Lung (tissue), 12 donors: Measurements from ENCODE around the gene MAP3K12. TPM values are rescaled to one million over a fixed set of nuclear protein-coding genes. Genes with fewer than 3 reads are reported as not detected.

Experiments used
- ATAC-seq: fragments of 200-7000 bp; cut with Tn5 transposase; one replicate; pipeline ENCODE4 v1.9.1; 2020; ENCODE audit warnings: moderate number of reproducible peaks; ENCODE audit not compliant: insufficient read depth, low FRiP score
- DNase-seq, 3 donors: peaks; one replicate each; pipeline ENCODE4 v3.0.0-alpha.2; 2013 to 2017
- H3K27ac ChIP-seq, 2 donors: one replicate each; pipeline ENCODE4 v1.5.1; 2013; ENCODE audit warnings: mild to moderate bottlenecking in 2 of 2, moderate library complexity in 2 of 2, control low read depth in 1 of 2, inconsistent platforms in 1 of 2, low read depth in 1 of 2, low read length in 1 of 2
- H3K27me3 ChIP-seq, 3 donors: one replicate each; pipeline ENCODE4 v1.5.1; 2013; ENCODE audit warnings: low read length in 2 of 3; ENCODE audit not compliant: control insufficient read depth in 3 of 3, insufficient read depth in 3 of 3
- H3K36me3 ChIP-seq, 4 donors: one replicate each; pipeline ENCODE4 v1.5.1; 2013; ENCODE audit warnings: low read length in 4 of 4, mild to moderate bottlenecking in 1 of 4, moderate library complexity in 1 of 4; ENCODE audit not compliant: control insufficient read depth in 4 of 4, insufficient read depth in 4 of 4
- H3K4me1 ChIP-seq, 5 donors: one replicate each; pipeline ENCODE4 v1.5.1; 2013; ENCODE audit warnings: low read length in 5 of 5, mild to moderate bottlenecking in 2 of 5, moderate library complexity in 1 of 5; ENCODE audit not compliant: control insufficient read depth in 5 of 5, insufficient read depth in 5 of 5
- H3K4me3 ChIP-seq: one replicate; pipeline ENCODE4 v1.5.1; 2013; ENCODE audit warnings: mild to moderate bottlenecking, control low read depth, moderate library complexity
- H3K9ac ChIP-seq, 2 donors: one replicate each; pipeline ENCODE4 v1.5.1; 2013; ENCODE audit warnings: low read length in 2 of 2, control low read depth in 1 of 2; ENCODE audit not compliant: insufficient read depth in 1 of 2
- H3K9me3 ChIP-seq, 4 donors: one replicate each; pipeline ENCODE4 v1.5.1; 2013; ENCODE audit warnings: low read length in 3 of 4, mild to moderate bottlenecking in 1 of 4, moderate library complexity in 1 of 4; ENCODE audit not compliant: control insufficient read depth in 4 of 4, insufficient read depth in 3 of 4
- CTCF ChIP-seq: IDR thresholded peaks from 2 replicates; pipeline ENCODE4 v1.5.1; 2012; ENCODE audit warnings: mild to moderate bottlenecking; ENCODE audit errors: control extremely low read depth, extremely low read depth
- WGBS, 2 donors: extraction: QIAGEN DNeasy Blood & Tissue Kit; methylation state at CpG; one replicate each; pipeline ENCODE4 v1.1.7; 2013; 5-methylcytosine and 5-hydroxymethylcytosine counted together
- polyA plus RNA-seq, 2 donors: library from polyadenylated mRNA; stranded (reverse); fragments of 200-250 nt; gene quantifications; one replicate each; pipeline ENCODE4 v1.2.1, GENCODE V29; 2013
- total RNA-seq, 2 donors: library from RNA; depleted of rRNA in 1 of 2; stranded (reverse); fragments of >200 nt in 1 of 2; gene quantifications; one replicate each; pipeline ENCODE4 v1.2.1, GENCODE V29; 2014 to 2021
- donor health status: control.
- donor health status: control.
- donor health status: Bipolar disorder and iron deficiency.
- donor health status: healthy.
- donor health status: DM: yes; HTN: yes; CAD: no.

Gene MAP3K12
- total and polyA plus RNA-seq, 4 donors: 13.4 to 25.4 (median 20.1) TPM

- Histone ChIP-seq H3K9me3 (no peaks in the 10 kb centered on the region), H3K36me3 (peaks cover 29 to 45% (median 35%) of the 10 kb centered on the region in 4 donors), H3K9ac (peak overlapping the region in 1 of 2 donors; percentile 98), H3K27me3 (no peaks in the 10 kb centered on the region), H3K27ac (no peak overlapping the region), H3K4me1 (peaks cover 0 to 17% (median 12%) of the 10 kb centered on the region in 5 donors), H3K4me3 (no peak overlapping the region)
- WGBS, 2 donors: 33 to 53% methylated on average over 6 of the region's 6 CpGs
- peak in 1 of 3 donors; percentile 10 for DNase-seq
- ATAC-seq: no peak
- no peak for TF ChIP-seq CTCF
These were observed 45.2 kb downstream of the MAP3K12 start for GRCh38 chr12:53453953-53454640.

- peak overlapping the region; percentile 87 to 98 for H3K9ac ChIP-seq
- H3K36me3 ChIP-seq: peaks cover 24 to 34% (median 26%) of the 10 kb centered on the region in 4 donors
- ATAC-seq (peak; percentile 61), DNase-seq (peak; percentile 90 to 93 (median 92))
- H3K4me1 ChIP-seq: peaks cover 0 to 17% (median 12%) of the 10 kb centered on the region in 5 donors
- TF ChIP-seq CTCF: no peak
- no peaks in the 10 kb centered on the region for H3K27me3 ChIP-seq
- 0 to 1% methylated on average over 47 to 66 of the region's 82 CpGs for WGBS, 2 donors
- H3K9me3 ChIP-seq: no peaks in the 10 kb centered on the region
- H3K4me3 ChIP-seq: peak overlapping the region; percentile 93
- peak overlapping the region; percentile 90 to 97 for H3K27ac ChIP-seq
These were observed 46.8 kb downstream of the MAP3K12 start for GRCh38 chr12:53452159-53453077.

GRCh38 chr12:53451661-53452158, 47.5 kb downstream of the MAP3K12 start, which contains the start of gene PCBP2:
PCBP2 (plus strand) TSS chr12:53452102; CDS start chr12:53454801, 2,699 bp downstream.
- Histone ChIP-seq H3K9ac (peak within 1 kb of the TSS; percentile 87 to 98), H3K36me3 (peaks cover 18 to 27% (median 20%) of the 10 kb centered on the region in 4 donors), H3K27ac (peak within 1 kb of the TSS; percentile 90 to 97), H3K4me1 (peaks cover 0 to 17% (median 12%) of the 10 kb centered on the region in 5 donors), H3K9me3 (no peaks in the 10 kb centered on the region), H3K4me3 (peak within 1 kb of the TSS; percentile 93), H3K27me3 (no peaks in the 10 kb centered on the region)
- TF ChIP-seq CTCF: peak; percentile 92
- DNase-seq (peak; percentile 100), ATAC-seq (peak; percentile 97)
- 0% methylated on average over 22 to 32 of the region's 32 CpGs for WGBS, 2 donors
